GM21717 (cell line): ENCODE data around the gene RRAD.
"Not testable (repeated sequence)": the region's sequence is repeated elsewhere in the genome, so short reads cannot be mapped to it uniquely, and the experiment has no call there.

Source experiments
- ATAC-seq: cut with Tn5 transposase; IDR thresholded peaks from one replicate; pipeline ENCODE4 v1.9.1; 2021; ENCODE audit warnings: mild to moderate bottlenecking, moderate library complexity; ENCODE audit not compliant: unreplicated experiment

The RRAD gene

GRCh38 chr16:66903544-66904427 lies 21.5 kb downstream of the RRAD start:
- ATAC-seq, result no peak

- no peak for ATAC-seq
Measured at GRCh38 chr16:66902648-66903543, 22.4 kb downstream of the RRAD start.

- ATAC-seq, result no peak
Measured at GRCh38 chr16:66901626-66902025, 23.7 kb downstream of the RRAD start.

- ATAC-seq, result no peak
Measured at GRCh38 chr16:66900721-66901441, 24.5 kb downstream of the RRAD start.

GRCh38 chr16:66899945-66900710 lies 25.2 kb downstream of the RRAD start:
- ATAC-seq, result no peak

- no peak for ATAC-seq
Measured at GRCh38 chr16:66899310-66899944, 25.9 kb downstream of the RRAD start.

GRCh38 chr16:66898933-66899309 lies 26.4 kb downstream of the RRAD start:
- no peak for ATAC-seq

GRCh38 chr16:66898207-66898606 lies 27.1 kb downstream of the RRAD start:
- no peak for ATAC-seq

GRCh38 chr16:66896682-66897081 lies 28.7 kb downstream of the RRAD start:
- not testable (repeated sequence) for ATAC-seq

- ATAC-seq, result no peak
Measured at GRCh38 chr16:66895999-66896398, 29.3 kb downstream of the RRAD start.

GRCh38 chr16:66895689-66895979 lies 29.7 kb downstream of the RRAD start:
- ATAC-seq, result no peak

GRCh38 chr16:66894948-66895688 lies 30.2 kb downstream of the RRAD start:
- ATAC-seq, result no peak

GRCh38 chr16:66894055-66894454 lies 31.3 kb downstream of the RRAD start:
- no peak for ATAC-seq

GRCh38 chr16:66891797-66892196 lies 33.5 kb downstream of the RRAD start:
- no peak for ATAC-seq

- ATAC-seq, result no peak
Measured at GRCh38 chr16:66891360-66891759, 34.0 kb downstream of the RRAD start.

GRCh38 chr16:66890799-66891198 lies 34.5 kb downstream of the RRAD start:
- ATAC-seq, result no peak

- ATAC-seq, result no peak
Measured at GRCh38 chr16:66889622-66890021, 35.7 kb downstream of the RRAD start.

GRCh38 chr16:66888647-66889615 lies 36.4 kb downstream of the RRAD start:
- no peak for ATAC-seq
